Anterior cingulate cortex (tissue), 58 donors: ENCODE measurements around the gene CLIP4.
A peak's percentile ranks its signal among the peaks of the same experiment; 100 is the strongest.

Experiments
- DNase-seq, 58 donors: peaks; one replicate each; lab custom pipeline; 2025; lab: John Stamatoyannopoulos, UW

The CLIP4 gene

GRCh38 chr2:29215739-29216608 is 100.8 kb downstream of the CLIP4 start:
- DNase-seq, result no peak

DNA sequence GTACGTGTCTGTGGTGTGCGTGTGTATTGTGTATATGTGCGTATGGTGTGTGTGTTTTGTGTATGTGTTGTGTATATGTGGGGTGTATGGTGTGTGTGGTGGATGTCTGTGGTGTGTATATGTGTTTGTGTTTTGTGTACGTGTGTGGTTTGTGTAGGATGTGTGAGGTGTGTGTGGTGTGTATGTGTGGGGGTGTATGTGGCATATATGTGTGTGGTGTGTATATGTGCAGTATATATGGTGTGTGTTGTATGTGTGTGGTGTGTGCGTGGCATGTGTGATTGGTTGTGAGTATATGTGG is 101.3 kb downstream of the CLIP4 start:
- no peak for DNase-seq

- DNase-seq, result no peak
Measured at GRCh38 chr2:29218071-29218470, 102.9 kb downstream of the CLIP4 start.

- DNase-seq, result no peak
Measured at GRCh38 chr2:29218550-29219125, 103.4 kb downstream of the CLIP4 start.

DNA sequence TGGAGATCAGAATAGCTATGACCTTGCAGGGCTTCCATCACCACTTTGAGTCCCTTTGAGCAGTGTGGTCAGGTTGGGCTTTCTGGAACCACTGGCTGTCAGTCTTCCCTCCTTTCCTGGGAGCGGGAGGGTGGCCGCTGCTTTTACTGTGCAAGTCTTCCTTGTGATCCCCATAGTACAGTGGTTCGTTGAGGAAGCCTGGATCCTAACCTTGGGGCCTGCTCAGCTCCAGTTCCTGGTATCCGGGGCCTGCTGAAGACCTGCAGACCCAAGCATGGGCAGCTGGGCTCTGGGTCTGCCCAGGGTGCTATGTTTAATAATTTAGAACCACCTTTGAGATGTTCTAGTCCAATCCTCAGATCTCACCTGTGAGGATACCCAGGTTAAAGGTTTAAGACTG is 104.2 kb downstream of the CLIP4 start:
- DNase-seq, result no peak

DNA sequence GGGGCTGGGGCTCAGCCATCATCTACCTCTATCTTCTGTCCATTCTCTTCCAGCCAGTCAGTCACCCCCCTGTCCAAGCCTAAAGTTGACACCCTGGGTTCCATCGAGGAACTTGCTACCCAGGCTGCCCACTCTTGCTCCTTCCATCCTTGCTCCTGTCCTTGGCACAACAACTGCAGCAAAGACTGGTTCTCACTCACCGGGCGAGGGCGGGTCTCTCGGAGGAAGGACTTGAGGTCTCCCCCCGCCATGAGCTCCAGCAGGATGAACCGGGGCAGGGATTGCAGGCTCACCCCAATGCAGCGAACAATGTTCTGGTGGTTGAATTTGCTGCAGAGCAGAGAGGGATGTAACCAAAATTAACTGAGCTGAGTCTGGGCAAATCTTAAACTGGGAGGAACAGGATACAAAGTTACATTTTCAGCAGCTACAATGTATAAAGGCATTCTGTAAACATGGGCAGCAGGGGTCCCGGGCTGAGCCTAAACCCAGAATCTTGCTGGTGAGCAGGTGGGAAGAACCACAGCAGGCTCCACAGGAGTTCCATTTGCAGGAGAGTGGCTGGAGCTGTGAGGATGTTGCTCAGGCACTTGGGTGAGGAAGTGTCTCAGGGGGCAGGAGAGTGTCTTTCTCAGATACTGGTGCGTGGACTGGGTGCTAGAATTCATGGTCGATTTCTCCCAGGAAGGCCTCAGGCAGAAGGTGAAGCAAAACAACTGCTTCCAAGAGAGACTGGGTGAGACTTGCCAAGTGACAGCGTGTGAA is 105.5 kb downstream of the CLIP4 start:
- DNase-seq, result no peak

DNA sequence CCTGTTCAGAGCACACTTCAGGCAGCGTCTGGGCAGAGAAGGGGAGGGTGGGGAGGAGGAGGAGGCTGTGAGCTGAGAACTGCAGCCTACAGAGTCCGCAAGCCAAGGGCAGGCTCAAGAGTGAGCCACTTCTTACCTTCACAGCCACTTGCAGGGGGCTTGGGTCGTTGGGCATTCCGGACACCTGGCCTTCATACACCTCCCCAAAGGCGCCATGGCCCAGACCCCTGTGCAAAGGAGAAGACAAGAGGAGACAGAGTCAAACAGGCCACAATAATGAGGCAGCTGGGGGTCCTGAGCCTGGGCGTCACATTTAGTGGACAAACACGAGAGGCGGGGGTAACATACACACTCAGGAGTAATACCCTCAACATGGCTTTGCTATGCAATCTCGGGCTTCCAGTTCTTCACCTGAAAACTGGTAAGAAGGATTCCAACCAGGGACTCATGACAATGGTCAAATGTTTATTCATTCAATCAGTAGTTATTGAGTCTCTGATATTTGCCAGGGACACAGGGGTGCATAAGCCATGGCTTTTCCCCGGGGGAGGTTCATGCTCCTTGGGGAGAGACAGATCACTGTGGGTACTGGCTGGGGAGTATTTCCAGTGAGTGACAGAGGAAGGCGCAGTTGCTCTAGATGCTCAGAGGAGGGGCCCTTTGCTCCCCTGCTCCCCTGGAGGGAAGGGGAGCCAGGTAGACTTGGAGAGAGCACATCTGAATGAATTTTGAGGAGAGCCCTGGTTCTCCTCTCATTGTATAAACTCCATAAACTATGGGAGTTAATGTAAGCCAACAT is 107.4 kb downstream of the CLIP4 start:
- no peak for DNase-seq

DNA sequence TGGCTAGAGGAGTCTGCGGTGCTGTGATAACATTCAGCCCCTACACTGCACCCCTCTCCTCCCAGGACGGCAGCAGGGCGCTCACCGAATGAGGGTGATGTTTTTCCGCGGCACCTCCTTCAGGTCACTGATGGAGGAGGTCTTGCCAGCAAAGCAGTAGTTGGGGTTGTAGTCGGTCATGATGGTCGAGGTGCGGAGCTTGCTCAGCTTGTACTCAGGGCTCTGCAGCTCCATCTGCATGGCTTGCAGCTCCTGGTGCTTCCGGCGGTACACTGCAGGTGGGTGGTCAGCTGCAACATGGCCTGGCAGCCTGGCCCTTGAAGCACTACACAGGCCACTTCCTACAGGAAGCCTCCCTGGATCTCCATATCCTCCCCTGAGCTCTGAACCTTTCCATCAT is 108.0 kb downstream of the CLIP4 start:
- no peak for DNase-seq

DNA sequence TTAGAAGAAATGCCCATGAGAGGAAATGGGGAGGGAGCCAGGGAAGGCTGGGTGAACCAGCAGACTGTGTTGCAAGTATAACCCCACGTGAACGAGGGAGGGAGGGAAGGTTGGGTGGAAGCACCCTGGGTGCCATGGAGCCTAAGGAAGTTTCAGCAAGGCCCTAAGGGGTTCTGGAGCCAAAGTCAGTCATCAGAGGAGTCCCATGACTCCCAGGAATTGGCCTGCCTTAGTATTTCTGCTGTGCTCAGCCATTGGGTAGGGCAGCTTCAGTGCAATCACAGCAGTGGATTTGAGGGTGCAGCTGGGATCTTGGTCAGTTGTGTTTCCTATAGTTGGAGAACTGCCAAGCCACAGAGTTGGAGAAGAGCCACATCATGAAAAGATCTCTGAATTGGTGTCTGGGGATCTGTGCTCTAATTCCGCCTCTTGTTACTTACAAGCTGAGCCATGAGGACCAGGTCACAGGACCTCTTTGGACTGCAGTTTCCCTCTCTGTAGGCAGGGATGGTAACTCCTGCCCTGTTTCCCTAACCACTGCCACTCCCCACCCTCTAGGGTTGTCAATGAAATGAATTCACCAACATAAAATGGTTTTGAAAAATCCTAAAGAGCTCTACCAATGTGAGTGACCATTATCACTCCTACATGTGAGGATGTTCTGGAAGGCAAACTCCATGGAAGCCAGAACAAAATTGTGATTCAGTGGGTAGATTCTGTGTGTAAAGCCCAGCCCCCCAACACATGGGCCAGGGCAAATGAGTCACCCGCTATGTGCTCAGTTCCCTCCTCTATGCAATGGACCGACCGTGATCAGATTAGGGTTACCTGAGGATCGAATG is 108.9 kb downstream of the CLIP4 start:
- DNase-seq, result peak in 11 of 58 donors; percentile 4 to 39 (median 11)

GRCh38 chr2:29224693-29225551 is 109.7 kb downstream of the CLIP4 start:
- DNase-seq, result no peak

DNA sequence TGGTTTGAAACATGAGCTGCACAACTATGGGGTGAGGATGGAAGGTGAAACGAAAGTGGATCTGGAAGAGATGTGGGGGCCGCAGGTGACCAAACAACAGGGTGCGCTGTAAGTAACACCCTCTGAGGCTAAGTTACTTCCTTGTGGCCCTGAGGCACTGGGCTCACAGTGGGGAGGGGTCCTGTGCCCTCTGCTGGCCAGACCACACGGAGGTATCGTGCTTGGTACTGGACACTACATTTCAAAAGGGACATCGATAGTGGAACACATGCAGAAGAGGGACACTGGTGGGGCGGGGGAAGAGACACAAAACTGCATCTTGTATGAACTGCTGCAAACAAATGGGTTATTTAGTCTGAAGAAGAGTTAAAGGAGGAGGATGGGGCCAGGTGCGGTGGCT is 110.6 kb downstream of the CLIP4 start:
- DNase-seq, result no peak

DNA sequence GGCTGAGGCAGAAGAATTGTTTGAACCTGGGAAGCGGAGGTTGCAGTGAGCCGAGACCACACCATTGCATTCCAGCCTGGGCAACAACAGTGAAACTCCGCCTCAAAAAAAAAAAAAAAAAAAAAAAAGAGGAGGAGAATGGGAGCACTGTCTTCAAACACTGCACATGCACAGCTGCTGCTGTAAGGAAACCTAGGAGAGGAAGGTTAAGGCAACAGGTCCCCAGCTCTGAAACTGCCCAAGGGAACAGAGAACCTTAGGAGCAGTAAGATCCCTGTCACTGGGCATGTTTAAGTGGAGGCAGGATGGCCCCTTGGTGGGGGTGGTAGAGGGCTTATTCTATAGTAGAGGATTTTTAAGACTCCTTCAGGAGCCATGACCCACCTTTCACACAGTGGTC is 111.2 kb downstream of the CLIP4 start:
- DNase-seq, result no peak

DNA sequence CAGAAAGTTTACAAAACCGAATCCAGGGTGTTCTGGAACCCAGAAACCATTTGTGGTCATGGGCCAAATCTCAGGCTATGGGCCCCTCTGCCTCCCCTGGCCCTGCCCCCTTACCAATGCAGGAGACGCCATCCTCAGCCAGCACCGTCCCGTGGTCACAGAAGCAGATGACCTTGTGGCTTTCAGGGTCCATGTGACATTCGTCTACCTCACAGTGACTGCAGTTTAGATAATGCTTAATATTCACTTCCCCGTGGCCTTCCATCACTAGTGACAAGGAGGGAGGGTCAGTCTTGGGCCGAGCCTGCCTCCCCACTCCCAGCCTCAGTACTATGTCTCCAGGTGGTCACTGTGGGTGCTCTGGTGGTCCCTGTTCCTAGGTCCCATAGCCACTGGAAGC is 111.6 kb downstream of the CLIP4 start:
- no peak for DNase-seq

DNA sequence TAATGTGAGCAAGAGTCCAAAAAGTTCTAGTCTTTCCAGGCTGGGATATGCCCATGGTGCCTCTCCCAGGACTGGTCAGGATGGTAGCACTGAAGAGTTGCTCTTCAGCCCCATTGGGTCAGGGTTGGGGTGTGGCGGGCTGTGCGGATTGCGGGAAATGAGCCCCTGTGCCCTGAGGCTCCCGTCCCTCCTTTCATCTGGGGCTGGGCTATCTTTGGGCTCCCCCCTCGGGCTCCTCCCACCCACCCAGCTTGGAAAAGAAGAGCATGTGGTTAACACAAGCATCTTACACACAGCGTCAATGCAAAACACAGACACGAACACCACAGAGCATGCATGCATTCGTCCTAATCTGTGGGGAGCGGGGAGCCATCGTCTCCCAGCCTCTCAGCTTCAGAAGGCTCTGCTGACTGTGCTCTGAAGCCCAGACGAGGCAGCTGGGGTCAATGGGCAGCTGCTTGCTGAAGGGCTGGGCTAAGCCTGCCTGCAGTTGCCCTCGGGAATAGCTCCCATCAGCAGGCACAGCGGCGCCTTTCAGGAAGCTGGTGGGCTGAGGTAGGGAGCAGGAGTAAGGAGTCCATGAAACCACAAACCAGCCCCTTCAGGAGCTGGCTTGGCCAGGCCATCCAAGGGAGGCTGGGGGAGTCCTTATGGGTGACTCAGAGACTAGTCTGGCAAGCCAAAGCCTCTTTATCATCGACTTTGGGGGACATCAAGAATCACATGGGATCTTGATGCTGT is 112.9 kb downstream of the CLIP4 start:
- no peak for DNase-seq

GRCh38 chr2:29228947-29229346 is 113.7 kb downstream of the CLIP4 start:
- DNase-seq, result no peak

DNA sequence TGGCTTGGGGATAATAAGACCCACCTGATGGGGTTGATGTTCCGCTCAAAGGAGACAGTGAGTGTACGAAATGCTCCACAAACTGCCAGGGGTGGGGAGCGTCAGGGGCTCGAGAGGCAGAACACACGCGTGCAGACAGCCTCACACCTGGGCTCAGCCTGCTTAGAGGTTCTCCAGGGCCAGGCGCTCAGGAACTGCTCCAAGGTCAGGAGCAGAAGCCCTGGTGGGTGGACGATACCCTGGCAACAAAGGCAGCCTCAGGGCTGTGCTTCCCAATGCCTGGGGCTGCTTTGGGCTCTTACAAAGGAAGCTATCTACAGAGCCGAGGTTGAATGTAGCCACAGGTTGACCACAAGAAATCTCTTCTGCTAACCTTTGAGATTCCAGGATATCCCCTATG is 114.4 kb downstream of the CLIP4 start:
- DNase-seq, result no peak

DNA sequence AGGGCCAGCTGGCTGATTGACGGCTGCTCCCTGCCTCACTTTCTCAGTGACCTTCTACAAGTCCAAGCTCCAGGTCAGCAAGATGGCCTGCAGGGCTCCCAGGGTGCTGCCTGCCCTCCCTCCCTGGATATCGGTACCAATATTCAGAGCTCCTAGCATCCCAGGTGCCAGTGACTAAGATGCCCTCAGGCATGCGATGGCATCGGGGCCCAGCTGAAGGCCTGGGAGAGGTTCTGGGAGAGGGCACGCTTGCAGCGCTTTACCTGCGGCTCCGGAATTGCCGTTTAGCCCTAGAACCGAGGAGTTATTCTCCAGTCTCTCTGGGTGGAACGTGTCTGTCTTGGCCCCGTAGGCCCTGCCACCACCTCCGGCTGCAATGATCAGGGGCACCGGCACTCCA is 116.8 kb downstream of the CLIP4 start:
- DNase-seq, result no peak

GRCh38 chr2:29233428-29233827 is 118.2 kb downstream of the CLIP4 start:
- no peak for DNase-seq
